CD4-positive, alpha-beta T cell (primary cell): ENCODE results near the gene TTC21A. TPM values are rescaled to one million over a fixed set of nuclear protein-coding genes. Genes with fewer than 3 reads are reported as not detected.

Source experiments
- ATAC-seq: fragments of 200-7000 bp; cut with Tn5 transposase; one replicate; pipeline ENCODE4 v1.10.0; 2022; ENCODE audit warnings: mild to moderate bottlenecking; ENCODE audit not compliant: poor library complexity
- CTCF ChIA-PET: fragments of 350-600 bp; sonication (Branson Sonifier 250); formaldehyde crosslinking; loops from one replicate; lab custom pipeline; 2021; ENCODE audit warnings: antibody characterized with exemption, inconsistent platforms; lab: Charles Lee
- POLR2A ChIA-PET: fragments of 350-600 bp; sonication (Branson Sonifier 250); formaldehyde crosslinking; loops from one replicate; lab custom pipeline; 2021; ENCODE audit warnings: antibody characterized with exemption, inconsistent platforms; lab: Charles Lee
- DNase-seq, 14 experiments: peaks; one replicate each; pipeline ENCODE4 v3.0.0-alpha.2; 2013 to 2020; ENCODE audit warnings: mixed read lengths in 2 of 14
- H3K27ac ChIP-seq, 2 donors: one replicate each; pipeline versions ENCODE4 v1.5.1 to v1.7.0; 2013; ENCODE audit warnings: low read length in 2 of 2, low read depth in 1 of 2, mild to moderate bottlenecking in 1 of 2
- H3K27me3 ChIP-seq, 2 experiments: 1 replicate in 1 of 2; 2 replicates in 1 of 2; pipeline versions ENCODE4 v1.6.1 to v1.7.0; 2013; ENCODE audit warnings: low read length in 2 of 2, control low read depth in 1 of 2, mild to moderate bottlenecking in 1 of 2, moderate library complexity in 1 of 2; ENCODE audit not compliant: insufficient read depth in 2 of 2, control insufficient read depth in 1 of 2
- H3K36me3 ChIP-seq: one replicate; pipeline ENCODE4 v1.6.1; 2013; ENCODE audit warnings: low read length, control low read depth; ENCODE audit not compliant: insufficient read depth
- H3K4me1 ChIP-seq: one replicate; pipeline ENCODE4 v1.6.1; 2013; ENCODE audit warnings: low read length, control low read depth; ENCODE audit not compliant: insufficient read depth
- H3K4me3 ChIP-seq: one replicate; pipeline ENCODE4 v1.5.1; 2013; ENCODE audit warnings: mild to moderate bottlenecking, low read length, moderate library complexity
- H3K9me3 ChIP-seq, 2 experiments: 1 replicate in 1 of 2; 2 replicates in 1 of 2; pipeline versions ENCODE4 v1.6.1 to v1.7.0; 2013; ENCODE audit warnings: low read length in 2 of 2, mild to moderate bottlenecking in 2 of 2, control low read depth in 1 of 2, moderate library complexity in 1 of 2; ENCODE audit not compliant: control insufficient read depth in 1 of 2, insufficient read depth in 1 of 2
- H3K27ac Mint-ChIP-seq: one replicate; pipeline ENCODE4 v1.8.0; 2020; ENCODE audit warnings: mixed read lengths
- H3K27me3 Mint-ChIP-seq: one replicate; pipeline ENCODE4 v1.8.0; 2021; ENCODE audit warnings: mixed read lengths
- H3K36me3 Mint-ChIP-seq: one replicate; pipeline ENCODE4 v1.8.0; 2021; ENCODE audit warnings: low read depth, mixed read lengths
- H3K4me1 Mint-ChIP-seq: one replicate; pipeline ENCODE4 v1.8.0; 2021; ENCODE audit warnings: low read depth, mixed read lengths
- H3K4me3 Mint-ChIP-seq: one replicate; pipeline ENCODE4 v1.8.0; 2020; ENCODE audit warnings: mild to moderate bottlenecking, mixed read lengths
- H3K9me3 Mint-ChIP-seq: one replicate; pipeline ENCODE4 v1.8.0; 2020; ENCODE audit warnings: mixed read lengths
- CTCF ChIP-seq: fragments of 200-600 bp; IDR thresholded peaks from one replicate; pipeline ENCODE4 v1.8.0; 2022; ENCODE audit warnings: antibody characterized with exemption, mild to moderate bottlenecking
- intact Hi-C, 2 experiments: fragments of 100-400 bp; cut with DNase I in 1 of 2; cut with micrococcal nuclease in 1 of 2; formaldehyde crosslinking; loops; one replicate each; pipeline versions ENCODE4 v1.15.1 to v1.9.0; 2023 to 2025; cut with DNase I, micrococcal nuclease
- total RNA-seq, 174 experiments: library from RNA in 2 of 174; stranded (reverse) in 2 of 174; gene quantifications; one replicate each; pipeline ENCODE4 v1.2.3 and lab custom pipeline; 2021 to 2026

TTC21A gene
- total RNA-seq, 2 experiments from 2014 or later = 4.1 to 5.2 TPM

- Mint-ChIP-seq H3K27ac (no peak overlapping the region), H3K4me3 (no peak overlapping the region), H3K9me3 (no peaks in the 10 kb centered on the region), H3K4me1 (peaks cover 26% of the 10 kb centered on the region), H3K27me3 (no peaks in the 10 kb centered on the region), H3K36me3 (no peaks in the 10 kb centered on the region)
- Histone ChIP-seq H3K36me3 (no peaks in the 10 kb centered on the region), H3K27me3 (no peaks in the 10 kb centered on the region), H3K9me3 (no peaks in the 10 kb centered on the region), H3K4me1 (peaks cover 28% of the 10 kb centered on the region), H3K27ac (no peak overlapping the region), H3K4me3 (no peak overlapping the region)
- ChIA-PET POLR2A (no interaction called here), CTCF (interaction anchor here (1.1 kb wide), 1 partner anchor 57 kb away, joined by 3 read pairs; no protein-coding TSS in a partner anchor)
- TF ChIP-seq CTCF = no peak
- intact Hi-C loops = loop anchor here in 1 of 2 experiments (2.0 kb wide), 1 partner anchor 77 kb away; the partner anchor contains the start of genes GORASP1 and TTC21A
- DNase-seq (no peak), ATAC-seq (no peak)
Measured at GRCh38 chr3:39183211-39184080, 76.0 kb downstream of the TTC21A start.

GRCh38 chr3:39184081-39184967 lies 76.8 kb downstream of the TTC21A start:
- Histone ChIP-seq H3K9me3 (no peaks in the 10 kb centered on the region), H3K4me1 (peaks cover 19% of the 10 kb centered on the region), H3K27ac (no peak overlapping the region), H3K4me3 (no peak overlapping the region), H3K27me3 (no peaks in the 10 kb centered on the region), H3K36me3 (no peaks in the 10 kb centered on the region)
- H3K9me3 Mint-ChIP-seq = no peaks in the 10 kb centered on the region
- H3K4me3 Mint-ChIP-seq = no peak overlapping the region
- no peak overlapping the region for H3K27ac Mint-ChIP-seq
- intact Hi-C loops = no loop called here
- no peak for ATAC-seq
- DNase-seq = no peak
- POLR2A ChIA-PET = no interaction called here
- CTCF ChIA-PET = interaction anchor here (1.1 to 1.8 kb wide), 2 partner anchors 57 to 104 kb away, joined by 3 to 5 read pairs; no protein-coding TSS in a partner anchor
- peaks cover 19% of the 10 kb centered on the region for H3K4me1 Mint-ChIP-seq
- no peak for TF ChIP-seq CTCF
- H3K36me3 Mint-ChIP-seq = no peaks in the 10 kb centered on the region
- H3K27me3 Mint-ChIP-seq = no peaks in the 10 kb centered on the region

GRCh38 chr3:39184968-39185285 lies 77.4 kb downstream of the TTC21A start:
- intact Hi-C loops = loop anchor here in 1 of 2 experiments (5.0 kb wide), 1 partner anchor 192 kb away; no protein-coding TSS in a partner anchor
- Mint-ChIP-seq H3K4me3 (no peak overlapping the region), H3K27me3 (no peaks in the 10 kb centered on the region), H3K9me3 (no peaks in the 10 kb centered on the region), H3K4me1 (peaks cover 13% of the 10 kb centered on the region), H3K27ac (no peak overlapping the region), H3K36me3 (no peaks in the 10 kb centered on the region)
- H3K9me3 ChIP-seq = no peaks in the 10 kb centered on the region
- ChIA-PET CTCF (interaction anchor here (1.8 kb wide), 1 partner anchor 104 kb away, joined by 5 read pairs; no protein-coding TSS in a partner anchor), POLR2A (no interaction called here)
- no peak overlapping the region for H3K4me3 ChIP-seq
- no peak for TF ChIP-seq CTCF
- H3K36me3 ChIP-seq = no peaks in the 10 kb centered on the region
- H3K27me3 ChIP-seq = no peaks in the 10 kb centered on the region
- DNase-seq (no peak), ATAC-seq (no peak)
- no peak overlapping the region for H3K27ac ChIP-seq
- H3K4me1 ChIP-seq = peaks cover 17% of the 10 kb centered on the region
